ENCODE data around the gene CCN2. TPM values are rescaled to one million over a fixed set of nuclear protein-coding genes. Genes with fewer than 3 reads are reported as not detected.

CCN2 gene
- total RNA-seq, 1 experiment from 2014 or later: 44.1 TPM

DNA sequence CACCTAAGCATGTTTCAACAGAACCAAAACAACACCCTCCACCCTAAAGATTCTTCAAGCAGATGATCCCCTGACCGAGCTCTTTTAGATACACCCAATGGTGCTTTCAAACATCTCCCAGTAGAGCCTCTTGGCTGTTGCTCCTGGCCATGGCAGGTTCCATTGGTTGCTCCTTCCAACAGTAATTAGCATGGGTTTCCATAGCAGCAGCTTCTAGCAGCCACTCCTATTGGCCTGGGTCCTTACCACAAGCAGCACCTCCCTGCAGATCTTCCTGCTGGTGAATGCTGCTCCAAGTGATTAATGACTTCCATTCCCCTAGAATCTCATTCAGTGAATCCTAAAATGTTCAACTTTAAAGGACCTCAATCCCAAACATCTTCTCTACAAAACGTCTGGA is 13.9 kb downstream of the CCN2 start:
- Histone ChIP-seq H2BK20ac (ENCODE audit: low read depth, low read length, poor library complexity, severe bottlenecking) (no peak overlapping the region), H3K23ac (ENCODE audit: insufficient read length, low read depth, low read length) (no peak overlapping the region), H3K4me2 (ENCODE audit: insufficient read depth, insufficient read length, low read length) (no peak overlapping the region), H3K79me1 (ENCODE audit: insufficient read depth, low read depth, low read length, poor library complexity, severe bottlenecking) (no peaks in the 10 kb centered on the region), H3T11ph (ENCODE audit: low read length) (no peak overlapping the region), H4K5ac (ENCODE audit: insufficient read length, low read depth, low read length) (no peak overlapping the region), H3K23me2 (ENCODE audit: insufficient read length, low read depth, low read length, poor library complexity, severe bottlenecking) (no peaks in the 10 kb centered on the region), H2BK12ac (ENCODE audit: insufficient read length, low read depth, low read length) (no peak overlapping the region), H3K27me3 (ENCODE audit: insufficient read depth, low read length) (no peaks in the 10 kb centered on the region), H2BK5ac (ENCODE audit: insufficient read length, low read length) (no peak overlapping the region), H2AK5ac (ENCODE audit: insufficient read length, low read length) (no peak overlapping the region), H3K14ac (ENCODE audit: insufficient read depth, low read length) (no peak overlapping the region), H4K20me1 (ENCODE audit: control insufficient read depth, insufficient read depth, insufficient read length) (no peaks in the 10 kb centered on the region), H2BK15ac (ENCODE audit: low read depth, low read length) (no peak overlapping the region), H2AFZ (ENCODE audit: low read length) (no peak overlapping the region), H3K9ac (ENCODE audit: extremely low read depth, insufficient read length, low read length) (no peak overlapping the region), H3K56ac (ENCODE audit: insufficient read length, low read depth, low read length) (no peak overlapping the region), H3K4ac (ENCODE audit: low read depth, low read length) (no peak overlapping the region), H3K79me2 (ENCODE audit: insufficient read depth, low read length) (no peaks in the 10 kb centered on the region), H4K91ac (ENCODE audit: insufficient read length, low read depth, low read length) (no peak overlapping the region), H3K18ac (ENCODE audit: insufficient read length, low read depth, low read length) (no peak overlapping the region), H3K27ac (ENCODE audit: insufficient read length, low read depth, low read length) (no peak overlapping the region), H2BK120ac (ENCODE audit: low read depth, low read length, poor library complexity, severe bottlenecking) (no peak overlapping the region), H4K8ac (replicated peaks; ENCODE audit: insufficient read length, low read depth, low read length) (no peak overlapping the region), H3K4me1 (ENCODE audit: insufficient read depth, low read length) (peaks cover 12% of the 10 kb centered on the region; the same call in 1 of the 2 replicates), H3K9me3 (ENCODE audit: control insufficient read depth, low read depth, low read length) (no peaks in the 10 kb centered on the region)
- Mint-ChIP-seq H3K27me3 (ENCODE audit: low read depth) (no peaks in the 10 kb centered on the region), H3K4me1 (peaks cover 21 to 31% of the 10 kb centered on the region in 2 experiments), H3K36me3 (ENCODE audit: insufficient read depth in 1 of 3, low read depth in 3 of 3) (peaks cover 0 to 13% (median 0%) of the 10 kb centered on the region in 3 experiments; a peak in 1 of 7 replicates), H3K27ac (no peak overlapping the region; a peak in 1 of 7 replicates), H3K4me3 (no peak overlapping the region), H3K9me3 (no peaks in the 10 kb centered on the region)
- no CpG with 5 or more reads among the region's 2 CpGs for WGBS (ENCODE audit: extremely low coverage, insufficient read length, low lambda C conversion rate)
- no peak for TF ChIP-seq CTCF (conservative IDR thresholded peaks at IDR 0.05)
- no peak for DNase-seq

All from H9 (cell line).